GM18520 (cell line): ENCODE measurements around the gene PIGR.
"Not testable (repeated sequence)": the region's sequence is repeated elsewhere in the genome, so short reads cannot be mapped to it uniquely, and the experiment has no call there.

Source experiments
- ATAC-seq: cut with Tn5 transposase; IDR thresholded peaks from one replicate; pipeline ENCODE4 v1.9.1; 2021; ENCODE audit not compliant: unreplicated experiment

The PIGR gene

DNA sequence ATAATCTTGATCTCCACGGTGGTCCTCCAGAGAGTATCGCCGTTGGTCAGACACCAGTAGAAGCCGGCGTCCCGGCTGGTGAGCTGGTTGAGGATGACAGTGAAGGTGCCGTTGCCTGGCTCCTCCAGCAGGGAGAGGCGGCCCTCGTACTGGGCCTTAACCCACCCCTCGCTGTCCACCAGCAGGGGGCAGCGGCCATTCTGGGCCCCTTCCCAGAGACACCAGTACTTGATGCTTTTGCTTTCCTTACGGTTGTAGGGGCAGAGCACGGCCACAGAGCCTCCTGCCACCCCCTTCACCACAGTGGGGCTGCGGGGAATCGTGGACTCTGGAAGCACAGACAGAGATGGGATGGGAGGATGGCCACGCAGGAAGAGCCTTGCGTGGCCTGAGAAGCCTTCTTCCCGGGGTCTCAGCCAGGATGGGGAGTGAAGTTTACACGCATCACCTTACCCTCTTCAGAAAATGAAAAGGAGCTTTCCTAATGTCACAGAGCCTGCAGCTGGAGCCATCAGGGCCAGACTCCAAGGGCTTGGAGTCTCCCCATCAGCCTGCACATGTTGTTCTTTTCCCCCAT is 10.7 kb downstream of the PIGR start:
- no peak for ATAC-seq

DNA sequence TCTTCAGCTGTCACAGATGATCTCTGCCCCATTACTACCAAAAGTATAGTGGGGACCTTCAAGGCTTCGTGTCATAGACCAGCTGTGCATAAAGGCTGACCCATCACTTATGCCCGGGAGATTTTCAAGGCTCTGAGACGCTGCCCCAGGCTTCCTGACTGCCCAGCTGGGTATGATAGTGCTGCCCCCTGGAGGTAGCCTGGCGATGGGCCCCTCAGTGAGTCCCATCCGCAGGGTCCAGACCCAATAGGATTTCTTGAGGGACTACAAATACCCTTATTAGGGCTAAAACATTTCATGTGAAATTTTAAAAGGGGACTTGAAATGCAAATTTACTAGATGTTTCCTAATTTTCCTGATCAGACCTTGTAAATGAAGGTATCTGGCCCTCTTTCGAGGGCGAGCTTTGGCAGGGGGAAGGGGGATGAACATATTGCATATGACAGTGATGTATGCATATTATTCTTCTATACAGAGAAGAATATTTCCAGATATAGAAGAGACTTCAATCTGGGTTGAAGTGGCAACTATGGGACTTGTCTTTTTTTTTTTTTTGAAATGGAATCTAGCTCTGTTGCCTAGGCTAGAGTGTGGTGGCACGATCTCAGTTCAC is 12.8 kb downstream of the PIGR start:
- no peak for ATAC-seq

DNA sequence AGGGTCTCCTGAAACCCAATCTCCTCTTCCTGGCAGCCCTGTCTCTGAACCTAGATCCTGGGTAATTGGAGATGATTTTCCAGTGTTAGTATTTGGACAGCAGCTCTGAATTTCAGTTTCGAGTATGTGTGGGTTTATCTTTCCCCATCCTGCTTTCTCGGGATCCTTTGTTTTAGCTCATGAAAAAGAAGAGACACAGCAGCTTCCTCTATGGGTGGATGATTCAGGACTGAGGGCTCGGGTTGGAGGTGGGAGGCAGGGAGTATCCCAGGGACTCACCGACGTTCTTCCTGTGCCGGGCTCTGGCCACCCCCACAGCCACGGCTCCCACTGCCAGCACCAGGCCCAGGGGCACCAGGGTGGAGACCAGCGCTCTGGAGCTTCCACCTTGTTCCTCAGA is 14.1 kb downstream of the PIGR start:
- no peak for ATAC-seq

DNA sequence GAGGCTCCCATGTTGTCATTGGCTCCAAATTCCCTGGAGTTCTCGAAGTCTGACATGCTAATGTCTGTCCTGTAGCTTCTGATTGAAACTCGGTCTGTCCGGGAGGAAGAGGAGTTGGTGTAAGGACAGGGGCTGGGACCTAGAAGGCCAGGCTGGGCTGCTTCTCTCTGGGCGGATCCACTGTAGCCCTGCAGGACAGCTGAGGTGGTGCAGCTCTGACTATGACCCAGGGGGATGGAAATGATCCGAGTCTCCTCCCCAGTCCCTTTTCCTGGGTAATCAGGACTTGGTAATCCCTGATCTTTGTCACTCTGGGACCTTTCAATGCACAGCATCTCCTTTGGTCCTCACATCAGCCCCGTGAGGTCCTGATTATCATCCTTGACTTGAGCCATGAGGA is 14.6 kb downstream of the PIGR start:
- no peak for ATAC-seq

DNA sequence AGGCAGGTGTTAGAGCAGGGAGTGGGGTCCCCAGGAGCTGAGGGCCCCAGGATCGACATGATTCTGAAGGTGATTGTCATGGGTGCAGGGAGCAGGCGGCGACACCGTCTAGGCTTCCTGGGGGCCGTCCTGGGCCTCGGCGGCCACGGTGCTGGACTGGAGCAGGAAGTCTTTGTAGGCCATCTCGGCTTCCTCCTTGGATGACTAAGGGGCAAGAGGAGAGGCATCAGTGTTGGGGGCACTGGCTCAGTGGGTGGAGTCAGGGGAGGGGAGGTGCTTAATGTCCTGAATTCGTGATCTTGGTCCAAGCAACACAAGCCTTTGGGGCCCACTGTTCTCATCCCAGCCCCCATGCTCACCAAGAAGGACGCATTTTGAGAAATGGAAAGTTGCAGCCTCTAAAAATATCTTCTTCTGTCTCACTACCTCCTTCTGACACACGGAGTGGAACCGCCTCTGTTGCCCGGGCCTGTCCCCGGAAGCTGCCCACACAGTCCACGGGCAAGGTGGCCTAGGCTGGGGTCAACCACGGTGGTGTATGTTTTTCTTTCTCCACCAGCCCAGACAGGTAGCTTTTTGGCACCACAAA is 16.0 kb downstream of the PIGR start:
- peak; percentile 70 for ATAC-seq

DNA sequence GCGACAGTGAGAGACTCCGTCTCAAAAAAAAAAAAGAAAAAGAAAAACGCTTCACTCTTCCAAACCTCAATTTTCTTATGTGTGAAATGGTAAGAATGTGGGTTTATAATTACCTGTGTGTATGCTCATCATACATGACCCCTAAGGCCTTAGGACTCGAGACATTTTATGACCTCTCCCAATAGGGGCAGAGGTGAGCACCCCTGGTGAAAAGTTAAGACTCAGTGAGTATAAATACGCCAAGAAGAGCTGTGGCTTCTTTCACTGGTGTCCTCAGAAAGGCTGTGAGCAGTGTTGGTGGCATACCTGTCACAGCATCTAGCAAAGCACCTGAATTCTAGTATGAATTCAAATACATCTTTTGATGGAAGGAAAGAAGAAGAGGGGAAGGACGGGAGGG is 16.7 kb downstream of the PIGR start:
- ATAC-seq: no peak

DNA sequence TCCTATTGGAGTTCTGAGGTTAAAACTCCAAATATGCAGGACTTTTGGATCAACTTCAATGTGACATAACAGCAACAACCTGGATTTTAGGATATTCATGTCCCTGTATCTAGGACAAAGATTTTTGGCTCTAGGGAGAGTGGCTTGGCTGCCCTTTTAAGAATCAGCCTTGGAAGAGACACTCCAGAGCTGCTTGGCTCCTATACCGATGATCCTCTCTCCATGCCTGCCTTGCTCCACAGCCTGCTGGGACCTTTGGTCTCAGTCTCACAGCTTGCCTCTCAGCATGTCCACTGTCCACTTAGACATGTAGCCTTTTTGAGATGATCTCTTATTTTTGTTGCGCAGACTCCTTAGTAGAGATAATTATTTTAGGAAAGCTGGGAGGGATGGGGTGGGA is 20.0 kb downstream of the PIGR start:
- ATAC-seq: no peak

DNA sequence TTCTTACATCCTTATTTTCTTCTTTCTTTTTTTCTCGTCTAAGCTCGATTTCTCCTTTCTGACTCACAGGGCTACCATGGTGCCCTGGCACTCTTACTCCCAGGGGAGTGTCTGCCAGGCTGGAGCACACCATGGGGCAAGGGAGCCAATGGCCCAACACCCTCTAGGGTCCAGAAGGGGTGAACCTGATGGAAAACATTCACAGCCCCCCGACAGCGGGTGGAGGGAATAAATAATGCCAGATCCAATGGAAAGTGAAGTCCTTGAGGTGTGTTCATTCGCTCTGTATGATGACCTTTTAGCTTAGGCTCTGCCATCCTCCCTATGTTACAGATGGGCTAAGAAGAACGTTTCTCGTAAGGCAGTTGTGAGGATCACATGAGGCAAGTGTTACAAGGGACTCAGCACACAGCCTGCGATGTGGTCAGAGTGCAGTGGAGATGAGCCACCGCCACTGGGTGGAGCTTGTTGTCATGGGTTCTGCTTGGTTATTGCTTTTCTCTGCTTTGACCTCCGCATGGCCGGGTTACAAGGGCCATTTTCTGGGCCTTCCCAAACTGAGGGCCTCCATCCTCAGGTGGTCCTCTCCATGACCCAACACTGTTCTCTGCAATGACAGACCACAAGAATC is 21.0 kb downstream of the PIGR start:
- peak; percentile 53 for ATAC-seq

DNA sequence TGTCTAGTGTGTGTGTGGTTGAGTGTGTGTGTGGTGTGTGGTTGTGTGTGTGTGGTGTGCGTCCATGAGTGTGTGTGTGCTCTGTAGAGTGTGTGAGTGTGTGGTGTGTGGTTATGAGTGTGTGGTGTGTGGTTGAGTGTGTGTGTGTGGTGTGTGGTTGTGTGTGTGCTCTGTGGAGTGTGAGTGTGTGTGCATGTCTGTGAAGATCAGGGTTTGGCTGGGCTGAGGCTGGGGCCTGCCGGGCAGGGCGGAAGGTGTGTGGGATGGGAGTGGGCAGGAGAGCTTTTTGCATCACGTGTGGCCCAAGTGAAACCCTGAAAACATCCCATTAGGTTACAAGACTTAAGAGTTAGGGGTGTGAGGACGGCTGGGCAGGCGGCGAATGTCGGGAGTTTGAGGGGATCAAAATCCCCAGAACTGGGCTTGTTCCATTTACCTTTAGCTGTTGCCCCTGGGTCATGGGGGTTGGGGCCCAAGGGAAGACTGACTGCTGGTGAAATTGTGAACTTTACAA is 21.6 kb downstream of the PIGR start:
- ATAC-seq: peak; percentile 5

DNA sequence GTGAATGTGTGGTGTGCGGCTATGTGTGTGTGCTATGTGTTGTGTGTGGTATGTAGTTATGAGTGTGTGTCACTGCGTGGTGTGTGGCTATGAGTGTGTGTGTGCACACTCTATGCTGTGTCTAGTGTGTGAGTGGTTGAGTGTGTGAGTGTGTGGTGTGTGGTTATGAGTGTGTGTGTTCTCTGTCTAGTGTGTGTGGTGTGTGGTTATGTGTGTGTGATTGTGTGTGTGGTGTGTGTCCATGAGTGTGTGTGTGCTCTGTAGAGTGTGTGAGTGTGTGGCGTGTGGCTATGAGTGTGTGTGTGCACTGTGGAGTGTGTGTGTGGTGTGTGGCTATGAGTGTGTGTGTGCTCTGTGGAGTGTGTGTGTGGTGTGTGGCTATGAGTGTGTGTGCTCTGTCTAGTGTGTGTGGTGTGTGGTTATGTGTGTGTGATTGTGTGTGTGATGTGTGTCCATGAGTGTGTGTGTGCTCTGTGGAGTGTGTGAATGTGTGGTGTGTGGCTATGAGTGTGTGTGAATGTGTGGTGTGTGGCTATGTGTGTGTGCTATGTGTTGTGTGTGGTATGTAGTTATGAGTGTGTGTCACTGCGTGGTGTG is 22.2 kb downstream of the PIGR start:
- not testable (repeated sequence) for ATAC-seq

DNA sequence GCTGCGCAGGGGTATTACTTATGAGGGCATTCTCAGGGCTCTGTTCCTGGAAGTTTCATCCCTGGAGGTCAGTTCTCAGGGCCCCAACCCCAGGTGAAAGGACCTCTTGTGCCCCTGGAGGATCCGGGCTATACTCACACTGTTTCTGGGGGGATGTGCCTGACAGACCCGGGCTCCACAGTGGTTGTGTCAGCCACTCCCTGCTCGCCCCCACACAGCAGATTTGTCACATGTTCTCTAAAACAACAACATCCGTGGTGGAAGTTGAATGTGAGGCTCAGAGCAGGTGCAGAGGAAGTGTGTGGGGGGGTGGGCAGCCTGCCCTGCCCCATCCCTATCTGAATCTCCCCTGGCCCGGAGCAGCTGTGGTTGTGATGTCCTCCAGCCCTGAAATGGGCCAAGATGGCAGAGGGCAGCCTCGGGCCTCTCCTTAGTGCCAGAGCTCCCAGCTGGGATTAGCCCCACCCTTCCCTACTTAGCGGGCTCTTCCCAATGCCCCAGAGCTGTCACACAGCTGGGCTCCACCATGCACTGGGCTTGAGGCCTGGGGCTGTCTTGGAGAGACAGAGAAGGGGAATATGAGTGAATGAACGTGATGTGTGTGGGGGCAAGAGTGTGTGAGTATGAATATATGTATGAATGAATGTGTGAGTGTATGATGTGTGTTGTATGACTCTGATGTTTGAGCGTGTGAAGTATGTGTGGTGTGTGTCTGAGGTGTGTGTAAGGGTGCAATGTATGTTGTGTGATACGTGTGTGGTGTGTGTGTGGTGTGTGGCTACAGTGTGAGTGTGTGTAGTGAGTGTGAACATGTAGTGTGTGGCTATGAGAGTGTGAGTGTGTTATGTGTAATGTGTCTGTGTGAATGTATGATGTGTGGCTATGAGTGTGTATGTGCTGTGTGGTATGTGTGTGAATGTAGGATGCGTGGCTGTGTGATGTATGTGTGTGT is 23.0 kb downstream of the PIGR start:
- peak; percentile 28 for ATAC-seq

DNA sequence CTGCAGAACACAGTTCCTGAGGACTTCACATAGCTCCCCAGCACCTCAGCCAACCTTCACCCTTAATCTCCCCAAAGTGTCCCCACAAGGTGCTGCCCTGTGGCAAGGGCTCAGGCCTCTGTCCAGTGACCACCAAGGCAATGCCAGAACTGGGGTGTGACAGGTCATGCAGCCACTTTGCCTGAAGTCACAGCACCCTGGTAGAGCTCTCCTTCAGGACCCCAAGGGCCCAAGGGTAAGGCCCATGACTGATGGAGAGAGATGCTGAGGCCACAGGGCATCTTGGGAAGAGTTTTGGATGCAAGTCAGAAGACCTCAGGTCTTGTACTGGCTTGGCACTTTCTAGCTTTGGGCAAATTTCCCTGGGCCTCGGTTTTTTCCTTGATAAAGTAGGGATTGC is 23.7 kb downstream of the PIGR start:
- ATAC-seq: no peak

DNA sequence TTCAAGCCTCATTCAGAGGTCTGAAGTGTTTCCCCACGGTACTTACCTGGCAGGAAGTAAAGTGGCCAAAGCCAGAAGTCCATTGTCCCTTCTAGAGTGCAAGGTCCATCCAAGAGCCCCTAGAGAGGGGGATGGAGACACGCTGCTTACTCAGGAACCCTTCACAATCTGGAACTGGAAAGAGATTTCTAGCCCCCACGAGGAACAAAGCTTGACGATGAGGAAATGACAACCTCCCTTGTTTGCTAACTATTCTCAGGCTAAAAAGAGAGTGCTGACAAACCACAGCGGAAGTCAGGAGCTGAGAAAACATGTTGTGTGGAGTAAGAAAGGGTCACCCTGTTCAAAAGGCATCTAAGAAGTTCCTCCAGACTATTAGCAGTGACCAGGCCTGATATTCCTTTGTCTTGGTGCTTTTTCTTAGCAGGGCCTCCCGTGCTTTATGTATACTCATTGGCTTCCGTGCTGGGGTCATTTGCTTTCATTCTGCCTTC is 24.4 kb downstream of the PIGR start, which contains the start of gene FCMR:
TSS of gene FCMR (minus strand) at position 170 of the 494 bp plus-strand sequence. CDS start at position 83, 87 bp downstream.
- peak; percentile 20 for ATAC-seq

DNA sequence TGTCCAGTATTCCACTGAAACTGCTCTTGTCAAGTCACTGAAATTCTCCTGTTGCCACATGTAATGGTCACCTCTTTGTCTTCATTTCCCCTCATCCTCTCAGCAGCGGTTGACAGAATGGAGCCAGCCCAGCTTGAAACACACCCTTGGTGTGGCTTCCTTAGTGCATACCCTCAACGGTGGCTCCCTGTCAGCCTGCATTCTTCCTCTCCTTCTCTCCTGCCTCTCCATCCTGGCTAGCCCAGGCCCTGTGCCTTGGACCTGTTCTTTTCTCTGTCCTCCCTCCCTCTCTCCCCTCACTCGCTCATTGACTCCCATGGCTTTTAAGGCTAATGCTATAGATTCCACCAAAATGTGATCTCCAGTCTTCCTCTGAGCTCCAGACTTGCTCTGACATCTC is 28.2 kb downstream of the PIGR start:
- ATAC-seq: no peak

DNA sequence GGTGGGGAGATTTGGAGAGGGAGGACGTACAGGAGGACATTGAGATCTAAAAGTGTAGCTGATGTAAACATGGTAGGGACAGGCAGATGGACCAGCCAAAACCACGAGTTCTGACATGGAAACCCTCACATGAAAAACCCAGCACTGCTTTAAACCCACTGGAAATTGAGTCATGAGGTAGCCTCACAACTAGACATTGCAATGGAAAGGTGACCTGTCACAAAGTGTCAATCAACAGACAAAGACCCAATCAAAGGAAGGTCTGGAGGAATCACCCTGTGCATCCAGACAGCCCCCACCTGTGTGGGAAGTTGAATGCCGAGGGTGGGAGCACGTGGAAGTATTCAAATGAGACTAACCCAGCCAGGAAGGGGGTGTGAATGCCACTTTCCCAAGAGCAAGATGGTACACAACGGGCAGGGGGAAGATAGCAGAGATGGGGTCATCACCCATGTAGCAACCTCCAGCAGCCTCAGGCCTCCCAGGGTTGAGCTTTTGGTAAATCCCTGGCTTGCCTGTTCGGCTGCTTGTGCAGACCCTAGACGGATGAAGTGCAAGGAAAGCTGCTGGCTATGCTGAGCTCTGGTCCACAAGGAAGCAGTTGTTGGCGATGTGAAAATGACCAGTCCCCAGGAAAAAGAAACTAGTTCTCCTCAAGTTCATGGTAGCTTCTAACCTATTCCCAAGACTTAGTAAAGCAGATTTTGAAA is 30.1 kb downstream of the PIGR start:
- no peak for ATAC-seq

DNA sequence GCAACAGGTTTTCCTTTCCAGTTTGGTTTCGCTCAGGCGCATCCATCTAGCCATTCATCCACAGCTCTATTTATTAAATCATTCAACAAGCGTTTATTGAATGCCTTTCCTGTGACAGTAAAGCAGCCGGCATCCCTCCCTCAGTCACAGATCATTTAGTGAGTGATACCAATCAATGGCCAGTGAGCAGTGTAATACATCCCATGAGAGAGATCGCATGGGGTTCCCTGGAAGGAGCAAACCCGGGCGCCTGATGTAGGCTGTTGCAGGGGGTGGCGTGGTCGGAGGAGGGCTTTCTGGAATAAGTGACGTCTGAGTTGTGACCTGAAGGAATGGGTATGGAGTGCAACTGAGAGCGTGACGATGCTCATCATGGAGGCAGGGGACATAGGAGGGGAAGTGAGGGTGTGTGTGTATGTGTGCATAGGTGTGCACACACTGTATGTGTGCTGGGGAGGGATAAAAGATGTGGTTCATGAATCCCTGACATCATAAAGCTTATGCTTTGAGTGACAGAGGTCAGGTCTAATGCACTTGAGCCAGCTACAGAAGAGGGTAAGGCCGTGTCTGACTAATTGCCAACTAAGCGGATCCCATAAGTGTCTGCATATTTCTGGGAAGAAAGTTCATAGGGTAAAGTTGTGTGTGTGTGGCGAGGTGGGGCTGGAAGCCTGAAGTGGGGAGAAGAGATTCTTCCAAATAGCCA is 31.1 kb downstream of the PIGR start:
- ATAC-seq: no peak

DNA sequence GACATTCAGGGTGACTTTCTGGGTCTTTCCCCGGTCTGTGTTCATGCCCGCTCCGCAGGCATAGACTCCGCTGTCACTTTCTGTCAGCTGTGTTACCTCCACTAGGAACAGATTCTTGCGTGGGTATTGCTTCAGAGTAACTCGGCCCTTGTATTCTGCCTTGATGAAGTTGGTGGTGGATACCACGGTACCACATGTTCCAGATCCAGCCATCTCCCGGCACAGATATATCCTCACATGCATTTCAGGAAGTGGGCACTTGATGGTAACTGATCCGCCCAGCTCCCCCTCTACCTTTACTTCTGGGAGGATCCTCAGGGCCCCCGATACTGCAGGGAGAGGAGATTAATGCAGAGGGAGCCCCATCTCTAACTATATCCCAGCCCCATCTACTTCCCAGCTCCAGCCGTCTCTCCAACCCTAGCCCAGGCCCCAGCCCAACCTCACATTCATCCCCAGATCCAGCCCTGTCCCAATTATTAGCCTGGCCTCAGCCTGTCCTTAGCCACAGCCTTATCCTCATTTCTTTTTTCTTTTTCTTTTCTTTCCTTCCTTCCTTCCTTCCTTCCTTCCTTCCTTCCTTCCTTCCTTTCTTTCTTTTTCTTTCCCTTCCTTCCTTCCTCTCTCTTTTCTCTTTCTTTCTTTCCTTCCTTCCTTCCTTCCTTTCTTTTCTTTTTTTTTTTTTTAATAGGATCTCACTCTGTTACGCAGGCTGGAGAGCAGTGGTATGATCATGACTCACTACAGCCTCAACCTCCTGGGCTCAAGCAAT is 32.3 kb downstream of the PIGR start:
- ATAC-seq: no peak

DNA sequence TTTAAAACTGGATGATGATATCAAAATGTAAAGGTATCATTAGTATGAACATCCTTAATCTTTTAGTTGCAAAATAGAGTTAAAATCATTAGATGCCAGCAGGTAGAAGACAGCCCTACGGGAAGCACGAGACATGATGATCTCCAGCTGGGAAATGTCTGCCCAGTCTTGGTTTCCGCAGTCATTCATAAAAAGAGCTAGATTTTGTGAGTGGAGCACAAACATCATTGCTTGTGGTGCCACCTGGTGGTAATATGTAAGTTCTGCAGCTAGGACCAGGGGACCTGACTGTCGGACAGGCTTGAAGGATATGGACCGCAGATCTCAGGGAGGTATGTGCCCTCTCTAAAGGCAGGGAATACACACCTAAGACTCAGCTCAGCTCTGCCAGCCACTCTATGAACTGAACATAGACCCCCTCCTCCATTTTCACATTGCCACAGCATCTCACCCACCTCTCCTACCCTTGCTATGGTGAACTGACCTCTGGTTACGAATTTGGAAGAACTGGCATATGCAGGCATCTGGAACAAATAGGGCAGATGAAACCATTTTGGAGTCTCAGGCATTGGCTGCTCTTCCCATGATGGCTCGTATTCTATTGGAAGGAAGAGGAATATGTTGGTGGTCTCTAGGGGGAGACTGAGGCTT is 33.7 kb downstream of the PIGR start:
- ATAC-seq: peak; percentile 44
